Measurements from ENCODE around the gene EDEM2.
"Not testable (repeated sequence)": the region's sequence is repeated elsewhere in the genome, so short reads cannot be mapped to it uniquely, and the experiment has no call there.

Gene EDEM2

DNA sequence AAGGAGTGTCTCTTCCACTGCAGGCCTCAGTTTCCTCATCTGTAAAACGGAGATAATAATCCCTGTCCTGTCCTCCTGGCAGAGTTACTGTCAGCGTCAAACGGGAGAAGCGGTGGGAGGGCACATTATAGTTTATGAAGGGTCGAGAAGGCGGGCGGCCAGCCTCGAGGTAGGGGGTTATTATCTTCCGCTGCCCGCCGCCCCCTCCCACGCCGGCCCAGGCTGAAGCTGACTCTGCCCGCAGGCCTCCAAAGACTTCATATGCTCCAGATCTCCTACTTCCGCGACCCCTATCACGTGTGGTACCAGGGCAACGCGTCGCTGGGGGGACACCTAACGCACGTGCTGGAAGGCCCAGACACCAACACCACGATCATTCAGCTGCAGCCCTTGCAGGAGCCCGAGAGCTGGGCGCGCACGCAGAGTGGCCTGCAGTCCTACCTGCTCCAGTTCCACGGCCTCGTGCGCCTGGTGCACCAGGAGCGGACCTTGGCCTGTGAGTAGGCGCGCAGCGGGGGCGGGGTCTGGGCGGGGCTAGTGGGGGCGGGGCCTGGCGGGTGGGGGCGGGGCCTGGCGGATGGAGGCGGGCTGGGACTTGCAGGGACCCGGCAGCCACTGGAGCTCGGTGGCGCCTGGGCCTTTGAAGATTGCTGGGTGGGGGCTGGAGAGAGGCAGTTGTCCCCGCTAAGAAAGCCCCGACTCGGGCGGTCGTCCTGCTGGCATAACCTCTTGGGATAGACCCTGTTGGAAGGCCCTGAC lies 27.5 kb upstream of the EDEM2 start:
- Mint-ChIP-seq H3K36me3 (peaks cover 11% of the 10 kb centered on the region), H3K27me3 (no peaks in the 10 kb centered on the region), H3K9me3 (no peaks in the 10 kb centered on the region), H3K4me3 (no peak overlapping the region), H3K27ac (no peak overlapping the region), H3K4me1 (peaks cover 13% of the 10 kb centered on the region)
- no peak for ATAC-seq

DNA sequence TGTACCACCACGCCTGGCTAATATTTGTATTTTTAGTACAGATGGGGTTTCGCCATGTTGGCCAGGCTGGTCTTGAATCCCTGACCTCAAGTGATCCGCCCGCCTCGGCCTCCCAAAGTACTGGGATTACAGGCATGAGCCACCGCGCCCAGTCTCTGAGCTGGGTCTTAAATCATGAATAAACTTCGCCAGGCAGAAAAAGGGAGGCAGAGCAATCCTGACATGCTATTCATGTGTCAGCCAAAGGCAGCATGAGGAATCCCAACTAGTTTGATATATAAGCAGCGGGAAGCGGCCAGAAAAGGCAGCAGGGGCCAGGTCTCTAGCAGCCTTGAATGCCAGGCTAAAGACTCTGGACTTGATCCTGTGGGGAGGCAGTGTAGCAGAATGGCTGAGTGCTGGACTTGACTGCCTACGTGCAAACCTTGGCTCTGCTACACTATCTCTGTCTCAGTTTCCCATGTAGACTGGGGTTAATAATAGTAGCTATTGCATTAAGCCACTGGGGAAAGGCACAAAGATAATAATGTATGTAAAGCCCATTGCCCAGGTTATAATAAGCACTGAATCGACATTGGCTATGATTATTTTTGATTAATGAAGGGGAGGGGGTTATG lies 26.5 kb upstream of the EDEM2 start:
- Mint-ChIP-seq H3K27ac (no peak overlapping the region), H3K4me3 (no peak overlapping the region), H3K36me3 (peaks cover 11% of the 10 kb centered on the region), H3K27me3 (no peaks in the 10 kb centered on the region), H3K9me3 (no peaks in the 10 kb centered on the region), H3K4me1 (peaks cover 13% of the 10 kb centered on the region)
- no peak for ATAC-seq

DNA sequence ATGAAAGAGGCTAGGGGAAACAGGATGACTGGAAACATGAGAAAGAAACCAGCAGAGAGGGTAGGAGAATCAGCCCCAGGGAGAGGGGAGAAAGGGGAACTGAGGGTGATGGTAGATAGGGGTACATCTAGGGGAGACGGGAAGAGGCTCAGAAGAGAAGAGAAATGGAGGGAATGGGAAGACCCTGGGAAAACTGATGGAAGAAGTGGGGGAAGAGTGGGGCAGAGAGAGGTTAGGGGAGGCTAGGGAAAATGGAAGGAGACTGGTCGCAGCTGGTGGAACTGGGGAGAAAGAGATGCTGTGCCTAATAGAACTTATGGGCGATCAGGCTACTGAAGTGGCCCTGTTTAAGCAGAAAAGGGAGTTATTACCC lies 25.3 kb upstream of the EDEM2 start:
- peak overlapping the region; percentile 78 for H3K27ac Mint-ChIP-seq
- H3K36me3 Mint-ChIP-seq = peaks cover 11% of the 10 kb centered on the region
- no peak overlapping the region for H3K4me3 Mint-ChIP-seq
- no peaks in the 10 kb centered on the region for H3K27me3 Mint-ChIP-seq
- H3K4me1 Mint-ChIP-seq = peaks cover 13% of the 10 kb centered on the region
- ATAC-seq = no peak
- H3K9me3 Mint-ChIP-seq = no peaks in the 10 kb centered on the region

DNA sequence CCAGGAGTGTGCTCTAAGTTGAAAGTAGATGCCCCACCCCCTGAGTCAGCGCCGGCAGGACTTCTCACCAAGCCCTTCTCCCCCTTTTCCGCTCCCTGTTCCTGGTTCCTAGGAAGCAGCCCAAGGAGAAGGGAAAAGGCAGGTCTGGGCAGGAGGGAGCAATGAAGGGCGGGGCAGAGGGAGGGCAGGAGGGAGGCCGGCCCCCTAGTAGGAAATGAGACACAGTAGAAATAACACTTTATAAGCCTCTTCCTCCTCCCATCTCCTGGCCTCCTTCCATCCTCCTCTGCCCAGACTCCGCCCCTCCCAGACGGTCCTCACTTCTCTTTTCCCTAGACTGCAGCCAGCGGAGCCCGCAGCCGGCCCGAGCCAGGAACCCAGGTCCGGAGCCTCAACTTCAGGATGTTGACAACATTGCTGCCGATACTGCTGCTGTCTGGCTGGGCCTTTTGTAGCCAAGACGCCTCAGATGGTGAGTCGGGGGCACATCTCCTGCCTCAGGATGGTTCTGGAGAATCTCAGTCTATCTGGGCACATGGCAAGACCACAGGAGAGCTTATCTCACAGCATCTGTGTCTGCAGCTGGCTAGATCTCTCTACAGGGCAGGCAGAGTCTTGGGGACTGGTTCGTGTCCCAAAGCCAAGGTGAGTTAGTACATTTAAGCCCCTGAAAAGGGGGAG lies 24.8 kb upstream of the EDEM2 start, which contains the start of gene PROCR:
PROCR (plus strand) TSS at position 320 of the 681 bp plus-strand sequence; CDS start at position 403, 83 bp downstream.
- ATAC-seq = peak; percentile 39
- H3K4me1 Mint-ChIP-seq = peaks cover 13% of the 10 kb centered on the region
- H3K4me3 Mint-ChIP-seq = peak within 1 kb of the TSS; percentile 67
- H3K27ac Mint-ChIP-seq = peak within 1 kb of the TSS; percentile 78
- H3K9me3 Mint-ChIP-seq = no peaks in the 10 kb centered on the region
- no peaks in the 10 kb centered on the region for H3K27me3 Mint-ChIP-seq
- H3K36me3 Mint-ChIP-seq = peaks cover 11% of the 10 kb centered on the region

DNA sequence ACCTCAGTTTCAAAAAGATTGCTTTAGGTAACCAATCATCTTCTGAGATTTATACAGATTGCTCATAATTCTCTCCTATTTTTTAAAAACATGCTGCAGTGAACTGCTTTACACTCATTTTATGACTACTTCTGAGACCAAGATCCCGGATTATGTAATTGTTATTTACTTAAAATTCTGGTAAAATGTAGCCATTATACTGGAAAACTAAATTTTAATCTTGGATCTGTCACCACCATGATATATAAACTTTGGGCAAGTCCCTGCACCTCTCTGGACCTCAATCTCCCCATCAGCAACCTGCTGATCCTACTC lies 24.3 kb upstream of the EDEM2 start:
- Mint-ChIP-seq H3K4me1 (peaks cover 13% of the 10 kb centered on the region), H3K27ac (peak overlapping the region; percentile 78), H3K9me3 (no peaks in the 10 kb centered on the region), H3K36me3 (peaks cover 11% of the 10 kb centered on the region), H3K4me3 (peak overlapping the region; percentile 67), H3K27me3 (no peaks in the 10 kb centered on the region)
- no peak for ATAC-seq

DNA sequence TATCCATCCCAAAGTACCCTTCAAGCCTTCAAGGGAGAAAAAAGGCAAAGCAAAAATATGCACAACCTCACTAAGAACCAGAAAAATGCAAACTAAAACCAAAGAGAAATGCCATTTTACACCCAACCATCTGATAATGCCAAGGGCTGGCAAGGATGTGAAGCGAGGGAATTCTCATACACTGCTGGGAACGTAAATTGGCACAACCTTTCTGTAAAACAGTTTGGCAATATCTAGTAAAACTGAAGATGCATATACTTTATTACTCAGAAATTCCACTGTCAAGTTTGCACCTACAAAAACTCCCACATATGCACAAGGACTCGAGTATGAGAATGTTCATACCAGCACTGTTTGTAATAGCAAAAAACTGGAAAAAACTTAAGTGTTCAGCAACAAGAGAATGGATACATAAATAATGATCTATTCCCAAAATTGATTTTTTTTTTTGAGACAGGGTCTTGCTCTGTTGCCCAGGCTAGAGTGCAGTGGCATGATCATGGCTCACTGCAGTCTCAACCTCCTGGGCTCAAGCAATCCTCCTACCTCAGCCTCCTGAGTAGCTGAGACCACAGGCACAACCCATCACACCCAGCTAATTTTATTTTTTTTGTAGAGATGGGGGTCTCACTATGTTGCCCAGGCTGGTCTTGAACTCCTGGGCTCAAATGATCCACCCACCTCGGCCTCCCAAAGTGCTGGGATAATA lies 21.7 kb upstream of the EDEM2 start:
- not testable (repeated sequence) for ATAC-seq, H3K27me3 Mint-ChIP-seq, H3K9me3 Mint-ChIP-seq, H3K27ac Mint-ChIP-seq, H3K4me3 Mint-ChIP-seq, H3K36me3 Mint-ChIP-seq
- peaks cover 13% of the 10 kb centered on the region for H3K4me1 Mint-ChIP-seq

DNA sequence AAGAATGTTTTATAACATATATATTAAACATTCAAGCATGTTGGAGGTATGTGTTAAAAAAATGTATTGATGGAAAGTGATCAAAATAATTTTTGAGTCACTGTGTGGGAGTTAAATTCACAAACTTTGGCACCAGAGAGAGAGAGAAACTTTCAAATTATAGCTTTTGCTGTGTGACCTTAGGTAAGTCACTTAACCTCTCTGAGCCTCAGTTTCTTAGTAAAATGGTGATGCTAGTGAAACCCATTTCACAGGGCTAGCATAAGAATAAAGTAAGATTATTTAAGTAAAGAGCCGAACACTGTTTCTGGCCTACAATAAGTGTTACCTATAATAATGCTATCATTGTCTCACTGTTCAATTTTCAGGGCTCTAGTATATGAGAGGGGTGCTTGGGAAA lies 20.7 kb upstream of the EDEM2 start:
- Mint-ChIP-seq H3K27ac (no peak overlapping the region), H3K9me3 (peaks cover 2% of the 10 kb centered on the region), H3K4me1 (peaks cover 13% of the 10 kb centered on the region), H3K27me3 (no peaks in the 10 kb centered on the region), H3K4me3 (no peak overlapping the region), H3K36me3 (peaks cover 15% of the 10 kb centered on the region)
- ATAC-seq = no peak

DNA sequence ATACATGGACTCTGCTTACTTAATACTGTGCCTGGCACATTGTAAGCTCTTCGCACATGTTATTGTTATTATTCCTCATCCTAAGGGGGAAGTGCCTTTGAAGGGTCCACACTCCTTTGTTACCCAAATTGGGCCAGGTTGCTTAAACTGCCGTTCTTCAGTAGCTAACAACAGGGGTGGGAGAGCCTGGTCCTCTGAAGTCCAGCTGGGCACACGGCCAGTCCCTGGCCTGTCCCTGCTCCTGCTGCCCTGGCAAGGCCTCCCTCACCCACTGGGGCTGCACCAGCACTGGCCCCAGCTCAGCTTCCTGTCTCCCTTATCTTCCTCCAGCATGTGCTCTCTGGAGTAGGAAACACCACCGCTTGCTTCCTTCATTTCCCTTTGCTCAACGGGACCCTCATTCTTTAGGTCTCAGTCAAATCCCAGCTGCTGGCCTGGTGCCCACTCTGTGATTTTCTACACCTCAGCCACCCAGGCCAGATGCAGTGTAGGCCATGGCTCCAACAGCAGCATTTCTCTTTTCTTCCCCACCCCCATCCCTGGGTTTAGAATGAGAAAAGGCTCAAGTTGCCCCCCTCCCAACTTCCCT lies 19.2 kb upstream of the EDEM2 start:
- Mint-ChIP-seq H3K27ac (no peak overlapping the region), H3K4me1 (peaks cover under 1% of the 10 kb centered on the region), H3K27me3 (no peaks in the 10 kb centered on the region), H3K9me3 (peaks cover 2% of the 10 kb centered on the region), H3K4me3 (no peak overlapping the region), H3K36me3 (peaks cover 19% of the 10 kb centered on the region)
- ATAC-seq = no peak

DNA sequence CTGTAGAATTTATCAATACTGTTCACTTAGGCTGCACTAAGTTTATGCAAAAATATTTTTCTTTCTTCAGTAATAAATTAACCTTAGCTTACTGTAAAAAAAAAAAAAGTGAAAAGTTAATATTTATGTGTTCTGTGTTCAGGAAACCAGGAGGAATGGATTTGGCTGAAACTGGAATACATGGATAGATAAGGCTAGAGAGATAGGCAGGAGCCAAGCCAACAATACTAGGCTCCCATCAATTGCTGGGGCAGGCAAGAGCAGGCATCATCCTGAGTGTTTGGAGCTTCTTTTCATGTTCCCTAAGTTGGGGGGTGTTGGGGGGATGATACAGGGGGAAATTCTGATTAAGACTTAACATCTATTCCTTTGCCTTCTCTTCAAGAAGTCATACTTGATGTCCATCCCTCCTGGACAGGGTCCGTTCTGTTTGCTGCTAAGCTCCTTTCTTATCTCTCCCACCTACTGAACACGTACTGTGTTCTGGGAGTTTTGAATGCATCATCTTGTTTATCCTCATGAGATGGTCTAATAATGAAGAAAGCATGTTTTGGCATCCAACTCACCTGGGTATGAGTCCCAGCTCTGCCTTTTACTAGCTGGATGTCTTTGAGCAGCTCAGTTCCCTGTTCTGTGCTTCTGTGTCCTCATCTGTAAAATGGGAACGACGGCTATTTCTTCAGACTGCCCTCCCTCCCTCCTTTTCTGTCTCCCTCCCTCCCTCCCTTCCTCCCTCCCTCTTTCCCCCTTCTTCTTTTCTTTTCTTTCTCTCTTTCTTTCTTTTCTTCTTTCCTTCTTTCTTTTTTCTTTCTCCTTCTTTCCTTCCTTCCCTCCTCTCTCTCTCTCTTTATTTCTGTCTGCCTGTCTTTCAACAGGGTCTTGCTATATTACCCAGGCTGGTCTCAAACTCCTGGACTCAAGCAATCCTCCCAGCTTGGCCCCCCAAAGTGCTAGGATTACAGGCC lies 18.4 kb upstream of the EDEM2 start:
- Mint-ChIP-seq H3K9me3 (peaks cover 2% of the 10 kb centered on the region), H3K4me1 (no peaks in the 10 kb centered on the region), H3K4me3 (no peak overlapping the region), H3K36me3 (peaks cover 19% of the 10 kb centered on the region), H3K27me3 (no peaks in the 10 kb centered on the region), H3K27ac (no peak overlapping the region)
- no peak for ATAC-seq

DNA sequence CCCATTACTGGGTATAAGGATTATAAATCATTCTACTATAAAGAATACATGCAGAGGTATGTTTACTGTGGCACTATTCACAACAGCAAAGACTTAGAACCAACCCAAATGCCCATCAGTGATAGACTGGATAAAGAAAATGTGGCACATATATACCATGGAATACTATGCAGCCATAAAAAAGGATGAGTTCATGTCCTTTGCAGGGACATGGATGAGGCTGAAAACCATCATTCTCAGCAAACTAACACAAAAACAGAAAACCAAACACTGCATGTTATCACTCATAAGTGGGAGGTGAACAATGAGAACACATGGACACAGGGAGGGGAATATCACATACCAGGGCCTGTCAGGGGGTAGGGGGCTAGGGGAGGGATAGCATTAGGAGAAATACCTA lies 17.4 kb upstream of the EDEM2 start:
- not testable (repeated sequence) for H3K27me3 Mint-ChIP-seq, H3K4me1 Mint-ChIP-seq, H3K4me3 Mint-ChIP-seq, H3K9me3 Mint-ChIP-seq, H3K27ac Mint-ChIP-seq, ATAC-seq
- H3K36me3 Mint-ChIP-seq = peaks cover 19% of the 10 kb centered on the region

DNA sequence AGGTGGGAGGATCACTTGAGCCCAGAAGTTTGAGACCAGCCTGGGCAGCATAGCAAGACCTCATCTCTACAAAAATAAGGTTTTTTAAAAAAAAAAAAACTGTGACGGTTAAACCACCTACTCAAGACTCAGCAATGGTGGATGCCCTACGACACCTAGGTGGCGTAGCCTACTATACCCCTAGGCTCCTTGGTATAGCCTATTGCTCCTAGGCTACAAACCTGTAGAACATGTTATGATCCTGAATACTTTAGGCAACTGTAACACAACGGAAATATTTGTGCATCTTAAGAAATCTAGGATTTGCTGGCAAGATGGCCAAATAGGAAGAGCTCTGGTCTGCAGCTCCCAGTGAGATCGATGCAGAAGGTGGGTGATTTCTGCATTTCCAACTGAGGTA lies 13.2 kb upstream of the EDEM2 start:
- not testable (repeated sequence) for H3K27ac Mint-ChIP-seq, H3K4me3 Mint-ChIP-seq

DNA sequence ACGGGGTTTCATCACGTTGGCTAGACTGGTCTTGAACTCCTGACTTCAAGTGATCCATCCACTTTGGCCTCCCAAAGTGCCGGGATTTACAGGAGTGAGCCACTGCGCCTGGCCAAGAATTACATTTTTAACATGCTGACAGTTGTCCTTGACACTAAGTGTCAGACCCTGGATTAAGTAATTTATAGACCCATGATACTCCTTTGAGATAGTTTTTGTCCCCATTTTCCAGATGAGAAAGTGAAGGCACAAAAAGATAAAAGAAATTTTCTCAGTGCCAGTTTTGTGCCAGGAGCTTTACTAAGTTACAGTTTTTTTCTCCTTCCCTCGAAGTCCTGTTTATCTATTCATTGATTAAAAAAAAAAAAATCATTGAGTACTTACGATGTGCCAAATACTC lies 9.8 kb upstream of the EDEM2 start:
- ATAC-seq = no peak
- Mint-ChIP-seq H3K27ac (no peak overlapping the region), H3K36me3 (no peaks in the 10 kb centered on the region), H3K4me1 (no peaks in the 10 kb centered on the region), H3K27me3 (no peaks in the 10 kb centered on the region), H3K9me3 (no peaks in the 10 kb centered on the region), H3K4me3 (no peak overlapping the region)

More for the DNA sequence above, 13.2 kb upstream of the EDEM2 start:
- peaks cover 19% of the 10 kb centered on the region for H3K36me3 Mint-ChIP-seq
- ATAC-seq, H3K4me1 Mint-ChIP-seq, H3K27me3 Mint-ChIP-seq, H3K9me3 Mint-ChIP-seq: not testable (repeated sequence)

DNA sequence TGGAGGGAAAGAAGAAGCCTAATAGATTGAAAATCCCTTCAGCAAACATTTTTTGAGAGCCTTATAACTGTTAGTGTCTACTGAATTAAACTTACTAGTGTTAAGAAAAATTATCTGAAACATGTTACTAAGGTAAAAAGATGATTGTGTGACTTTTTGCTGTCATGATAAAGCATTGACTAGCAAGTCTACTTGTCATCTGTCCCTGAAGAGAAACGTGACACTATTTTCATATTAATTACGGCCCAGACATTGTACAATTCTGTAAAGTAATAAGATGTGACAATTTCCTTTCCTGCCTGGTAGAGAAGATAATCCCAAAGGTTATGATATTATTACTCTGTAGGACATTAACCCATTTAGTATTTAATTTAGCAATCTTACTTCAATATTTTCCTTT lies 8.8 kb upstream of the EDEM2 start:
- no peaks in the 10 kb centered on the region for H3K4me1 Mint-ChIP-seq
- H3K4me3 Mint-ChIP-seq = no peak overlapping the region
- H3K27ac Mint-ChIP-seq = no peak overlapping the region
- no peak for ATAC-seq
- no peaks in the 10 kb centered on the region for H3K27me3 Mint-ChIP-seq
- no peaks in the 10 kb centered on the region for H3K36me3 Mint-ChIP-seq
- no peaks in the 10 kb centered on the region for H3K9me3 Mint-ChIP-seq

DNA sequence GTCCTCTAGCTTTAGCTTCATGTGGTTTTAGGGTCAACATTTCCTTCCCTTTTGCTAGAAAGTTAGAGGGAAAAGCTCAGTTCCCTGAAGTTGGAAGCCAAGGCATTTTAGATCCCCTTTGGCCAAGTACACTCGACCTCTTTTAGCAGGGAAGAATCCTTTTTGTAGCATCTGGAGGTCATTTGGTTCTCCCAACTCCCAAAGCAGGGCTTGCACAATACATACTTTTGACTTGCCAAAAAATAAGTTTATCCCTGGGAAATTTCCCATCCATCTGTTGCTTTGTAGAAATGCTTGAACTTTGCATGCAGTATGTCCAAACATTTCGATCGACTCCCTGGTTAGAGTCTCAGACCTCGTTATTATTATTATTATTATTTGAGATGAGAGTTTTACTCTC lies 4.6 kb upstream of the EDEM2 start:
- Mint-ChIP-seq H3K9me3 (no peaks in the 10 kb centered on the region), H3K36me3 (no peaks in the 10 kb centered on the region), H3K27me3 (no peaks in the 10 kb centered on the region), H3K27ac (no peak overlapping the region), H3K4me3 (no peak overlapping the region), H3K4me1 (peaks cover 12% of the 10 kb centered on the region)
- ATAC-seq = no peak

Data from stimulated activated memory B cell treated with anti-CD40 and anti-IgM and Interleukin-4, amounts not matched to agents 10 μg/mL and 1 μg/mL and 100 μg/mL, for 72 hours (primary cell).